Bronchus fibroblast of lung (primary cell): Measurements from ENCODE around the gene FLOT2. TPM values are rescaled to one million over a fixed set of nuclear protein-coding genes. Genes with fewer than 3 reads are reported as not detected.

ENCODE experiments used
- total RNA-seq: library from RNA; depleted of rRNA; stranded (reverse); fragments of >200 nt; gene quantifications from 2 replicates; pipeline ENCODE4 v1.2.3, GENCODE V29; 2015

Gene FLOT2
- 45.0 and 45.7 TPM in 2 replicates for total RNA-seq

GRCh38 chr17:28896884-28897768, at the start of gene FLOT2:
Gene FLOT2 (minus strand): TSS chr17:28897733. CDS start chr17:28897574, 159 bp downstream.

DNA sequence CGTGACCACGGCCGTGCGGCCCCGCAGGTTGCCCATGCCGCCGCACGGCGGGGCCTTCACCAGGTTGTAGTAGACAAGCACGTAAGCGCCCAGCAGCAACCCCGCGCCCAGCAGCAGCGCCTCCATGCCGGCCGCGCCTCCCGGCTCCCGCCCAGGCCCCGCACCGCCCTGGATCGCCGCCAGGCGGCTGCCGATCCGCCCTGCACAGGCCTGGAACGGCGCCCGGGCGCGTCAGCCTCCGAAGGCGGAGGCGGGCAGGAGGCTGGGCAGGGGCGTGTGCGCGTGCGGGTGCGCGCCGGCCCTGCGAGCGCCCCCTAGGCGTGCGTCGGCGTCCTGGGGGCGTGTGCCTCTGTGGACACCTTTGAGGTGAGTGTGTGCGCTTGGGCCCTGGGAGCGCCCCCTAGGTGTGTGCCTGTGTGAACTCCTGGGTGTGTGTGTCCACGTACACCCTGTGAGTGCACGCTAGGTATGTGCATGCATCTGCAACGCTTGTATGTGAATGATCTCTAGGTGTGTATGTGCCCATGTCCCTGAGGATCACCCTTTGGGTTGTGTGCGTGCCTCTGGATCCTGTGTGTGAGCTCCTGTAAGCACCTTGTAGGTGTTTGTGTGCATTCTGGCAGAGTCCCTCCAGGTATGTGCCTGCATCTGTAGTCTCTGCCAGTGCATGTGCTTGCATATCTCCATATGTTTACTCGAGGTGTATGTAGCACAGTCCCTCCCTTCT, 5.4 kb upstream of the FLOT2 start, which contains the start of gene DHRS13:
DHRS13 (minus strand) TSS at position 261 of the 727 bp plus-strand sequence; CDS start at position 126, 135 bp downstream.

GRCh38 chr17:28854457-28855335, 42.8 kb downstream of the FLOT2 start, which contains the start of gene ERAL1:
Gene ERAL1 (plus strand): TSS chr17:28855016. CDS start chr17:28855035, 19 bp downstream.

DNA sequence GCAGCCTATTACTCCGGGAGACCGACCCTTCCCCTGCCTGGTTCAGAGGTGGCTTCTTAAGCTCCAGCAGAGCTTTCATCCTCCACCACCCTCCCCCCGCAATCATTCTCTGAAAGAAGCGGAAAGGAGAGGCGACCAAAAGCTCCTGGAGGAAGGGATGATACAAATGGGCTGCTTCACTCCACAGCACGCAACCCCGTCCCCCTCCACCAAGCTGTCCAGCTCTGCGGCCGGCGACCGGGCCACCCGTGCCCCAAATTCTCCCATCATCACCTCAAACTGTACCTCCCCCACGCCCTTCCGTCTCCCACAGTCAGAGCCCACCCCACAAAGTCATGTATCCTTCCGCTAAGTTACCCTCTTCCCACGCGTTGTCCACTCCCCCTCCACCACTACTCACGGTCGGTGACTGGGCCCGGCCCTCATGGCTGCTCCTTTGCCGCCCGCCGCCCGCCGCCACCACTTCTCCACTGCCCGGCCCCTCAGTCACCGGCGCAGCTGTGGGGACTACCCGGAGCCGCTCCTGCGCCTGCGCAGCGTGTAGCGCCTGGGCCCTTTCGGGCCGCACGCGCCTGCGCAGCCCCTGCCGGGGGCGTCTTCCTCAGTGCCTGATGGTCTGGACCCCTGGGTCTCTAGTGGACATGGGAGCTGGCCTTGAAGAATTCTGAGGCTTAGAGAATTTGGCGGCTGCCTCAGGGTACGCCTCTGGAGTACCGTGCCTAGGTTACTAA, 55.1 kb downstream of the FLOT2 start, which contains the start of gene FAM222B:
FAM222B (minus strand) TSS at position 509 of the 731 bp plus-strand sequence. CDS start 76,123 bp downstream, outside the sequence.

Other genes starting within 250 kb of the FLOT2 start
- 46.9 and 55.2 TPM in 2 replicates for gene SDF2, start 235.8 kb downstream of the FLOT2 start, total RNA-seq
- gene SUPT6H, start 235.5 kb downstream of the FLOT2 start, total RNA-seq: 17.8 and 18.5 TPM in 2 replicates
- 1.8 and 2.9 TPM in 2 replicates for gene PROCA1, start 185.8 kb downstream of the FLOT2 start, total RNA-seq
- 371 and 405 TPM in 2 replicates for gene RAB34, start 179.9 kb downstream of the FLOT2 start, total RNA-seq
- 615 and 663 TPM in 2 replicates for gene RPL23A, start 177.7 kb downstream of the FLOT2 start, total RNA-seq
- 16.8 and 20.0 TPM in 2 replicates for gene TLCD1, start 171.5 kb downstream of the FLOT2 start, total RNA-seq
- gene NEK8, start 168.9 kb downstream of the FLOT2 start, total RNA-seq: 2.1 and 2.9 TPM in 2 replicates
- gene TRAF4, start 153.7 kb downstream of the FLOT2 start, total RNA-seq: 38.3 and 38.7 TPM in 2 replicates
- 10.9 and 11.6 TPM in 2 replicates for gene FAM222B, start 54.9 kb downstream of the FLOT2 start, total RNA-seq
- 80.0 and 94.8 TPM in 2 replicates for gene ERAL1, start 42.7 kb downstream of the FLOT2 start, total RNA-seq
- 2.1 and 5.0 TPM in 2 replicates for gene DHRS13, start 5.3 kb upstream of the FLOT2 start, total RNA-seq
- gene PHF12, start 53.8 kb upstream of the FLOT2 start, total RNA-seq: 20.5 and 24.7 TPM in 2 replicates
- gene SEZ6, start 108.3 kb upstream of the FLOT2 start, total RNA-seq: not detected in 2 replicates
- gene PIPOX, start 145.4 kb upstream of the FLOT2 start, total RNA-seq: 0.74 TPM in 1 of 2 replicates, not detected in the other